NCI-H146 (cell line): Measurements from ENCODE around the gene KLF1.
"Not testable (repeated sequence)": the region's sequence is repeated elsewhere in the genome, so short reads cannot be mapped to it uniquely, and the experiment has no call there.

Source experiments
- DNase-seq: peaks from one replicate; lab custom pipeline; 2025; lab: John Stamatoyannopoulos, UW

KLF1 gene

GRCh38 chr19:12890787-12891552 is 4.0 kb upstream of the KLF1 start, which contains the start of gene GCDH:
TSS of gene GCDH (plus strand) at chr19:12891160. CDS start at chr19:12891305, 145 bp downstream.
- DNase-seq: peak; percentile 100

GRCh38 chr19:12890299-12890786 is 3.3 kb upstream of the KLF1 start:
- not testable (repeated sequence) for DNase-seq

GRCh38 chr19:12888006-12888603 is 1.1 kb upstream of the KLF1 start:
- no peak for DNase-seq

- no peak for DNase-seq
Measured at GRCh38 chr19:12886651-12886968, 391 bp downstream of the KLF1 start.

- DNase-seq: peak; percentile 76
Measured at GRCh38 chr19:12885749-12886650, 1.0 kb downstream of the KLF1 start.

- DNase-seq: peak; percentile 100
Measured at GRCh38 chr19:12884926-12885748, 1.9 kb downstream of the KLF1 start.

GRCh38 chr19:12884627-12884925 is 2.4 kb downstream of the KLF1 start:
- DNase-seq: no peak

GRCh38 chr19:12884202-12884601 is 2.8 kb downstream of the KLF1 start:
- no peak for DNase-seq

GRCh38 chr19:12882589-12882988 is 4.4 kb downstream of the KLF1 start:
- no peak for DNase-seq

- peak; percentile 99 for DNase-seq
Measured at GRCh38 chr19:12881172-12881808, 5.7 kb downstream of the KLF1 start, which contains the start of gene DNASE2. TSS of gene DNASE2 (minus strand) at chr19:12881449. CDS start at chr19:12881375, 74 bp downstream.

GRCh38 chr19:12880551-12881171 is 6.3 kb downstream of the KLF1 start:
- peak; percentile 77 for DNase-seq

GRCh38 chr19:12875086-12875485 is 11.9 kb downstream of the KLF1 start:
- no peak for DNase-seq

GRCh38 chr19:12873891-12874745 is 12.9 kb downstream of the KLF1 start:
- DNase-seq: no peak

- DNase-seq: no peak
Measured at GRCh38 chr19:12872941-12873890, 13.8 kb downstream of the KLF1 start.

- DNase-seq: no peak
Measured at GRCh38 chr19:12872255-12872654, 14.7 kb downstream of the KLF1 start.

GRCh38 chr19:12871681-12872080 is 15.3 kb downstream of the KLF1 start:
- DNase-seq: no peak

GRCh38 chr19:12868540-12869112 is 18.4 kb downstream of the KLF1 start:
- DNase-seq: no peak
